NT2/D1 (cell line): ENCODE results near the gene YWHAH.

Source experiments
- YY1 ChIP-seq: IDR thresholded peaks from 2 replicates; pipeline ENCODE4 v1.6.1; 2011; ENCODE audit not compliant: insufficient read length, insufficient read depth
- ZNF274 ChIP-seq: IDR thresholded peaks from 2 replicates; pipeline ENCODE4 v1.6.1; 2011; ENCODE audit warnings: mild to moderate bottlenecking, low read depth, low read length

DNA sequence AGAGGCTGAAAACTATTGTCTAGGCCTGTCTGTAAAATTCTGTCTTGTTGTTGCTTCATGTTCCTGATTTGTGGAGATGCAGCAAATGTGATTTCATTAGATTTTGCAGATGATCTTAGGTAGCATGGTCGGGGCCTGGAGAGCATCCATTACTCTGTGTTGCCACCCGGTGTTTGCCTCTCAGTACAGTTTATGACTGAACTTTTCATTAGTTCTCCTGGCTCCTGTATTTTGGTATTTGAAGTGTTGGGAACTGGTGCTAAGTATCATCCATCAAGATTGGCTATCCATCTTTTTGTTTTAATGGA lies 7.7 kb downstream of the YWHAH start:
- TF ChIP-seq ZNF274 (no peak), YY1 (no peak)
